CD4-positive, alpha-beta T cell treated with Interleukin-6 for 4 hours (primary cell): ENCODE measurements around the gene ERCC2.
"Not testable (repeated sequence)": the region's sequence is repeated elsewhere in the genome, so short reads cannot be mapped to it uniquely, and the experiment has no call there.

Experiments used
- DNase-seq: peaks from one replicate; pipeline ENCODE4 v3.0.0-alpha.2; 2020; ENCODE audit warnings: mixed read lengths

ERCC2 gene

GRCh38 chr19:45327404-45328143, 42.8 kb downstream of the ERCC2 start:
- DNase-seq, result no peak

DNA sequence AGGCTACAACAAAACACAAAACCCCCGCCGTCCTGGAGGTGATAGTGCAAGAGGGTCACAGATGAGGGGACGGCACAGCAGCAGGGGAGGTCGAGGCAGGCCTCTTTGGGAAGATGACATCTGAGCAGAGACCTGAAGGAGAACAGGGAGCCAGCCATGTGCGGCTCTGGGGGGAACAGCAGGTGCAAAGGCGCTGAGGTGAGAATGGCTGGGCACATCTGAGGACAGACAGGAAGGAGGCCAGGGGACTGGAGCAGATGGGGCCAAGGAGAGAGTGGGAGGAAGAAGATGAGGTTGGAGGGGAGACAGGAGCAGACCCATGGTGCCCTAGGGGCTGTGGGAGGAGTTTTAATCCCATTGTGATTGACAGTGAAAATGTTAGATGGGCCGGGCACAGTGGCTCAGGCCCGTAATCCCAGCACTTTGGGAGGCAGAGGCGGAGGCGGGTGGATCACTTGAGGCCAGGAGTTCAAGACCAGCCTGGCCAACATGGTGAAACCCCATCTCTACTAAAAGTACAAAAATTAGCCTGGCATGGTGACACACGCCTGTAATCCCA, 45.9 kb downstream of the ERCC2 start:
- no peak for DNase-seq

- DNase-seq, result no peak
Observed at GRCh38 chr19:45323671-45324081, 46.7 kb downstream of the ERCC2 start.

- no peak for DNase-seq
Observed at GRCh38 chr19:45322744-45323281, 47.6 kb downstream of the ERCC2 start, which contains the start of gene CKM. Gene CKM, minus strand, starts transcription at chr19:45322875. Its CDS starts 3,162 bp downstream, at chr19:45319713.

DNA sequence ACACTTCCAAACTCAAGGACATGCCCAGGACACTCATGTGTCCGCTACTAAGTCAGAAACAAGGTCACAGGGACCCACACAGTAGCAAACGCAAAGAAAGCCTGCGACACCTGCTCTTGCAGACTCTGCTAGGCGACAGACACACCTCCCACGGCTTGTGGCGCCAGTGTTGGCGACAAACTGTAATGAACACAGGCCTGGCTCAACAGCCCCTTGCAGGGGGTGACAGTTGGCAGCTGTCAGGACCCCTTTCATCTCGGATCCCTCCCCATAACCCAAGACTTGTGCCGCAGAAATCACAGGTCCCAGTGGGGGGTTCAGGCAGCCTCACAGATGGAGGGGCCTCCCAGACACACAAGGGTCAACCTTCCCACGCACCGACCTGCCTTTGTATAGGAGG, 48.1 kb downstream of the ERCC2 start:
- DNase-seq, result no peak

- no peak for DNase-seq
Observed at GRCh38 chr19:45321848-45322247, 48.5 kb downstream of the ERCC2 start.

GRCh38 chr19:45320997-45321775, 49.2 kb downstream of the ERCC2 start:
- no peak for DNase-seq

DNA sequence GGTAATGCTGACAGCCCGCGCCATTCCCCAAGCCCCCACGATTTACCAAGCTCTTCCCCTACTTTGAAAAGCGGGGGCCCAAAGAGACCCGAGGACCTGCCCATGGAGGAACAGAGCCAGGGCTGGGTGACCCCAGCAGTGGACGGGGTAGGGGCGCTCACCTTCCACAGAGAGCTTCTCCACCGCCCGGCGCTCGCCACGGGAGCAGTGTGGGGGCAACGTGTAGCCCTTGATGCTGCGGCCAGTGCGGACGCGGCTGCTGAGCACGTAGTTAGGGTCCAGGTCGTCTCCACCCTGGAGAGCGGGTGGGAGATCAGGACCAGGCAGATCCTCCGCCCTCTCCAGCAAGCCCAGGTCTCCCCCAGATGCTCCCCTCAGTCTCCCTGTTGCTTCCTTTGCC, 55.1 kb downstream of the ERCC2 start:
- no peak for DNase-seq

GRCh38 chr19:45314708-45315245, 55.6 kb downstream of the ERCC2 start:
- no peak for DNase-seq

DNA sequence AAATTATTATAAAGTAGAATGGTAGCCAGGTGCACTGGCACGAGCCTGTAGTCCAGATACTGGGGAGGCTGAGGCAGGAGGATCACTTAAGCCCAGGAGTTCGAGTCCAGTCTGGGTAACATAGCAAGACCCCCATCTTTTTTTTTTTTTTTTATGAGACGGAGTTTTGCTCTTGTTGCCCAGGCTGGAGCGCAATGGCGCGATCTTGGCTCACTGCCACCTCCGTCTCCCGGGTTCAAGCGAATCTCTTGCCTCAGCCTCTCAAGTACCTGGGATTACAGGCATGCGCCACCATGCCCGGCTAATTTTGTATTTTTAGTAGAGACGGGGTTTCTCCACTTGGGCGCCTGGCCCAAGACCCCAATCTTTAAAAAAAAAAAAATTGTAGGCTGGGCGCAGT, 58.1 kb downstream of the ERCC2 start:
- DNase-seq, result not testable (repeated sequence)

- DNase-seq, result no peak
Observed at GRCh38 chr19:45311621-45312020, 58.8 kb downstream of the ERCC2 start.

DNA sequence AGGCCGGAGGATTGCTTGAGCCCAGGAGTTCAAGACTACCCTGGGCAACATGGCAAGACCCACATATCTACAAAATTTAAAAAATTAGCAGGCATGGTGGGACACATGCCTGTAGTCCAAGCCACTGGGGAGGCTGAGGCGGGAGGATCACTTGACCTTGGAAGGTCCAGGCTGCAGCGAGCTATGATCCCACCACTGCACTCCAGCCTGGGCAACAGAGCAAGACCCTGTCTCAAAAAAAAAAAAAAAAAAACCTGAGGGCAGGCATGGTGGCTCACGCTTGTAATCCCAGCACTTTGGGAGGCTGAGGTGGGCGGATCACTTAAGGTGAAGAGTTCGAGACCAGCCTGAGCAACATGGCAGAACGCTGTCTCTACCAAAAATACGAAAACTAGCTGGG, 61.1 kb downstream of the ERCC2 start:
- not testable (repeated sequence) for DNase-seq

- no peak for DNase-seq
Observed at GRCh38 chr19:45307361-45307760, 63.0 kb downstream of the ERCC2 start.

GRCh38 chr19:45306518-45307027, 63.8 kb downstream of the ERCC2 start:
- DNase-seq, result no peak

DNA sequence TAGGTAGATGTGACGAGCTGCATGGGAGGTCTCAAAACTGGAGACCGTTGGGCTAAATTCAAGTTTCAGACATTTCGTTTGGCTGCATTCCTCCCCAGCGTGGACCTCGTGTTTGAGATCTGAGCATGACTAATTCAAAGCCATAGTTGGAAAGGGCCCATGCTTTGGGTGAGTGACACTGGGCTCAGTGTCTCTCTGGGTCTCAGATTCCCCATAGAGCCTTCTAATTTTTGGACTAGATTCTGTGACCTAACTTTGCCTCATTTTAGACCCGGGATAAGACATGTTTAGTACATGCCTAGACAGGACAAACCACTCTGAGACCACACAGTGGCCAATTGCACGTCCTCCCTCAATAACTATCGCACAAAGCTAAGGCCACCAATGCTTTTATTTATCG, 64.3 kb downstream of the ERCC2 start:
- DNase-seq, result no peak

- no peak for DNase-seq
Observed at GRCh38 chr19:45305421-45305820, 65.0 kb downstream of the ERCC2 start.

DNA sequence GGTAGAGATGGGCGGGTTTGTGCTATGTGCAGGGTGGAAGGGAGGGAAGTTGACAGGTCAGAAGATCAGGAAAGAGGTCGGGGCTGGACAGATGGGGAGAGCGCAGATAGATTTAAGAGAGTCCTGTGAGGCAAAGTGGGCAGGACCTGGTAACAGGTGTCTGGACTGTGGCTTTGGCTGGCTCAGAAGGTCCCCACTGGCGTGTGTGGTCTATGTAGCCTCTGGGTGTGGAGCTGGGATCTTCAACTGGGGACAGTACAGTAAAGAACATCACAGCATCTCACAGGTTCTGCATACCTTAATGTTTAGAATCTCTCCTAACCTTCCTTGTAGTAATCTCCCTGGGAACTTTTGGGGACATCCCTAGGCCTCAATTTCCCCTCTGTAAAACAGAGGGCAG, 65.4 kb downstream of the ERCC2 start:
- DNase-seq, result no peak

DNA sequence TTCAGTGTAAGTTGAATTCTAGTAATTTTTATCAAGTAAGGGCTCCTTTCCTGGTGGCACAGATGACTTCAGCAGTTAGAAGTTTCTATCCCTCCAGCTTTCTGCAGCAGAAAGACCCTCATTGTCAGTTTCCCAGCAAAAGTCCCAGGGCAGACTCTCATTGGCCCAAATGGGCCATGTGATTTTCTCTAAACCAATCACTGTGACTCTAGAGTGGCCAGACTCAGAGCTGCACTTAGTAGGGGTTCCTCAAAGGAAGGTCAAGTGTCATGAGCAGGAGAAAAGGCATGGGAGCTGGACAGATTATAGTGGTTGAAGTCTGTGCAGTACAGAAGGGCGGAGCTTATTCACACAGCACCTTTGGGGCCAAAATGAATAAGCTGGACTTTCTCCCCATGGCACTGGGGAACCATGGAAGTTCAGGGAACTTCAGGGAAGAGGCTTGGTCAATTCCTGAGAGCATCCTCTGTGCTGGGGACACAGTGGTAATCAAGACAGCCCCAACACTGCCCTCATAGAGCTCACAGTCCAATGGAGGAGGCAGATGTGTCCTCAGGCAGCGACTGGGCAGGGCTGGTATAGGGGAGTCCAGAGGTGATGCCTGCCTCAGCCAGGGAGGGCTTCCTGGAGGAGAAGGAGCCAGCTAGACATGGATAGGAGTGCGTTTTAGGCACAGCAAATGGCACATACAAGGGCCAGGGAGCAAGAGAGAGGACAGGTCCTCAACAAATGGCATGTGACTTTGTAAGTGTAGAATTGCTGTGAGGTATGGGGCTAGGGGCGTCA, 66.0 kb downstream of the ERCC2 start:
- DNase-seq, result no peak

DNA sequence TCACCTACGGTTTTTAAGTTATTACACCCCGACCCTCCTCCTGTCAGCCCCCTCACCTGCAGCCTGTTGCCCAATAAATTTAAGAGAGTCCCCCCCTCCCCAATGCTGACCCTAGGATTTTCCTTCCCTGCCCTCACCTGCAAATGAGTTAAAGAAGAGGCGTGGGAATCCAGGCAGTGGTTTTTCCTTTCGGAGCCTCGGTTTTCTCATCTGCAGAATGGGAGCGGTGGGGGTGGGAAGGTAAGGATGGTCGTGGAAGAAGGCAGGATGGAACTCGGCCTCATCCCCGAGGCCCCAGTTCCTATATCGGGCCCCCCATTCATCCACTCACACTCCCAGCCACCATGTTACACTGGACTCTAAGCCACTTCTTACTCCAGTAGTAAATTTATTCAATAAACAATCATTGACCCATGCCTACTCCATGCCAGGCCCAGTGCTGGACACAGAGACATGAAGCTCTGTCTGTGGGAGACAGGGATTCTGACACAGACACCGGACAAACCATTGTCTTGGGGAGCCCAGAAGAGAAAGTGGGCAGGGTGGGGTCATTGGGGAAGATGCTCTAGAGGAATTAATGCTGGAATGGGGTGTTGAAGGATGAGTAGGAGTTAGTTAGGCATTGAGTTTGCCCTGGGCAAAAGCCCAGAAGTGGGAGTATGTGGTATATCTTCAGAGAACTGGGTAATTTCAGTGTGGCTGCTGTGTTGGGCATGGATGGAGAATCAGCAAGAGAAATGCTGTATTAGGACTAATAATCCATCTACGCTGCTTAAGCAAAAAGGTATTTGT, 66.9 kb downstream of the ERCC2 start:
- no peak for DNase-seq

GRCh38 chr19:45302416-45302815, 68.0 kb downstream of the ERCC2 start:
- no peak for DNase-seq
